DND-41 (cell line): ENCODE measurements around the gene UCHL3.

Source experiments
- EZH2 ChIP-seq: IDR thresholded peaks from 3 replicates; pipeline ENCODE4 v1.6.1; 2012; ENCODE audit warnings: borderline replicate concordance, low read depth, mild to moderate bottlenecking, moderate library complexity, low read length, inconsistent platforms; ENCODE audit not compliant: severe bottlenecking
- TF ChIP-seq, protein P1 (sequence below): IDR thresholded peaks from 2 replicates; pipeline ENCODE4 v1.5.1; 2012; ENCODE audit warnings: borderline replicate concordance, low read length, moderate library complexity, mild to moderate bottlenecking; ENCODE audit not compliant: poor library complexity, severe bottlenecking; ENCODE audit errors: extremely low read depth

DNA sequence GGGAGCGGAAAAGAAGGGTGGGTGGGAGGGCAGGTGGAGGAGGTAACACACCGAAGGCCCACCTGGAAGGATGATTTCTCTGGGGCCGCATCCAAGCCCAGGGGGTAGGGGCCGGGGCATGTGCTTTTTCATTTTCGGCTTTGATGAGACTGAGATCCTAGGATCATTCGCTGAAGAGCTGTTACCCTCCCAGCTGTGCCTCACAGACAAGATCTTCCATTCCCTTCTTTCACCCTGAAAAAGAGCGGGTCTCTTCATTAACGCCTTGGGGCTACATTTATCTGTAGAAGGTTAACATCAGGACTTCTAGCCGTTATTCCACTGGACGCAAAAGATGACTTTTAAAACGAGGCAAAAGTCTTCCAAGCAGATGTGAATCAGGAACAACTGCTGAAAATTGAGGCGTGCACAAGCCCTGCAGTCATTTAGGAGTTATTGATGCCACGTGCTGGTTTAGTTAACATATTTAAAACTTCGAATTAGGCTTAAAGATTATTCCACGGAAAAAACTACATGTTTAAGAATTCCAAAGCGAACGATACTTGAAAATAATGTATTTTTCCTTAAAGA, 87.7 kb downstream of the UCHL3 start:
- TF ChIP-seq, protein P1, sequence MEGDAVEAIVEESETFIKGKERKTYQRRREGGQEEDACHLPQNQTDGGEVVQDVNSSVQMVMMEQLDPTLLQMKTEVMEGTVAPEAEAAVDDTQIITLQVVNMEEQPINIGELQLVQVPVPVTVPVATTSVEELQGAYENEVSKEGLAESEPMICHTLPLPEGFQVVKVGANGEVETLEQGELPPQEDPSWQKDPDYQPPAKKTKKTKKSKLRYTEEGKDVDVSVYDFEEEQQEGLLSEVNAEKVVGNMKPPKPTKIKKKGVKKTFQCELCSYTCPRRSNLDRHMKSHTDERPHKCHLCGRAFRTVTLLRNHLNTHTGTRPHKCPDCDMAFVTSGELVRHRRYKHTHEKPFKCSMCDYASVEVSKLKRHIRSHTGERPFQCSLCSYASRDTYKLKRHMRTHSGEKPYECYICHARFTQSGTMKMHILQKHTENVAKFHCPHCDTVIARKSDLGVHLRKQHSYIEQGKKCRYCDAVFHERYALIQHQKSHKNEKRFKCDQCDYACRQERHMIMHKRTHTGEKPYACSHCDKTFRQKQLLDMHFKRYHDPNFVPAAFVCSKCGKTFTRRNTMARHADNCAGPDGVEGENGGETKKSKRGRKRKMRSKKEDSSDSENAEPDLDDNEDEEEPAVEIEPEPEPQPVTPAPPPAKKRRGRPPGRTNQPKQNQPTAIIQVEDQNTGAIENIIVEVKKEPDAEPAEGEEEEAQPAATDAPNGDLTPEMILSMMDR: no peak
- TF ChIP-seq EZH2: no peak
